HL-60/S4 treated with retinoic acid at 250 ng/mL for 4 days and 3 days (cell line): ENCODE results near the gene ZNF563.
"Not testable (repeated sequence)": the region's sequence is repeated elsewhere in the genome, so short reads cannot be mapped to it uniquely, and the experiment has no call there.

Source experiments
- in situ Hi-C: fragments of 300-500 bp; cut with MboI; formaldehyde crosslinking; loops from 2 replicates; pipeline ENCODE4 v1.7.0; 2022; ENCODE audit warnings: low sequenced_read_pairs

The ZNF563 gene

GRCh38 chr19:12333162-12334159 lies at the start of gene ZNF563:
Gene ZNF563, minus strand, starts transcription at chr19:12333633. Its CDS starts 151 bp downstream, at chr19:12333482.
- in situ Hi-C loops, result no loop called here

DNA sequence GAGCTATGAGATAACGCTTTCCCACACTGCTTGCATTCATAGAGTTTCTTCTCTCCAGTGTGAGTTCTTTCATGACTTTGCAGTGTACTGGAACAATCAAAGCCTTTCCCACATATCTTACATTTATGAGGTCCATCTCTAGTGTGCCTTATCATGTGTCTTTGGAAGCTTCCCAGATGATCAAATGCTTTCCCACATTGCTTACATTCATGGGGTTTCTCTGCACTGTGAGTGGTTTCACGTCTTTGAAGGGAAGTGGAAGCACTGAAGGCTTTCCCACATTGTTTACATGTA lies 47.0 kb upstream of the ZNF563 start:
- in situ Hi-C loops, result no loop called here

DNA sequence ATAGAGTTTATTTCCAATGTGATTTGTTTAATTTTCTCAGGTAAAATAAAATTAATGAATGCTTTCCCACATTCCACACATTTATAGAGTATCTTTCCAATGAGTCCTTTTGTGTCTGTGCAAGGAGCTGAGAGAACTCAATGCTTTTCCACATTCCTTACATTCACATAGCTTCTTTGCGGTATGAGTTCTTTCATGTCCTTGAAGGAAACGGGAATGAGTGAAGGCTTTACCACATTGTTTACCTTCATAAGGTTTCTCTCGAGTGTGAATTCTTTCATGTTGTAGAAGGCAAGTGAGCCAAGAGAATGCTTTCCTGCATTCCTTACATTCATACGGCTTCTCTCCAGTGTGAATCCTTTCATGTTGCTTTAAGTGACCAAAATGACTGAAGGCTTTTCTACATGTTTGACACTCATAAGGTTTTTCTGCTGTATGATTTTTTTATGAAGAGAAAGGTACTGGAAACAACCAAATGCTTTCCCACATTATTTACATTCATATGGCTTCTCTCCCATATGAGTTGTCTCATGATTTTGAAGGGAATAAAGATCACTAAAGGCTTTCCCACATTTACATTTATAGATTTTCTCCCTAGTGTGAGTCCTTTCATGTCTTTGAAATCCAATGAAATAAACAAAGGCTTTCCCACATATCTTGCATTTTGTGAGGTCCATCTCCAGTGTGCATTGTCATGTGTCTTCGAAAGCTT lies 46.5 kb upstream of the ZNF563 start:
- in situ Hi-C loops, result no loop called here

DNA sequence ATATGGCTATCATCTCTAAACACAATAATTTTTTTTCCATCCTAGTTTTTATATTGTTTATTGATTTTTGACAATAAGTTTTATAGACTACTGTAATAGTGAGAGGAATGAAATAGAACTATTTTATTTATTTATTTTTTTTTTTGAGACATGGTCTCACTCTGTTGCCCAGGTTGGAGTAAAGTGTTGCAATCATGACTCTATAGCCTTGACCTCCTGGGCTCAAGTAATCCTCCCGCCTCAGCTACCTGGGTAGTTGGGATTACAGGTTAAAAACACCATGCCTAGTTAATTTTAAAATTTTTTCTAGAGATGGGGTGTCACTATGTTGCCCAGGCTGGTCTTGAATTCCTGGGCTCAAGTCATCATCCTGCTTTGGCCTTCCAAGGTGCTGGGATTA lies 40.6 kb upstream of the ZNF563 start:
- in situ Hi-C loops, result no loop called here

DNA sequence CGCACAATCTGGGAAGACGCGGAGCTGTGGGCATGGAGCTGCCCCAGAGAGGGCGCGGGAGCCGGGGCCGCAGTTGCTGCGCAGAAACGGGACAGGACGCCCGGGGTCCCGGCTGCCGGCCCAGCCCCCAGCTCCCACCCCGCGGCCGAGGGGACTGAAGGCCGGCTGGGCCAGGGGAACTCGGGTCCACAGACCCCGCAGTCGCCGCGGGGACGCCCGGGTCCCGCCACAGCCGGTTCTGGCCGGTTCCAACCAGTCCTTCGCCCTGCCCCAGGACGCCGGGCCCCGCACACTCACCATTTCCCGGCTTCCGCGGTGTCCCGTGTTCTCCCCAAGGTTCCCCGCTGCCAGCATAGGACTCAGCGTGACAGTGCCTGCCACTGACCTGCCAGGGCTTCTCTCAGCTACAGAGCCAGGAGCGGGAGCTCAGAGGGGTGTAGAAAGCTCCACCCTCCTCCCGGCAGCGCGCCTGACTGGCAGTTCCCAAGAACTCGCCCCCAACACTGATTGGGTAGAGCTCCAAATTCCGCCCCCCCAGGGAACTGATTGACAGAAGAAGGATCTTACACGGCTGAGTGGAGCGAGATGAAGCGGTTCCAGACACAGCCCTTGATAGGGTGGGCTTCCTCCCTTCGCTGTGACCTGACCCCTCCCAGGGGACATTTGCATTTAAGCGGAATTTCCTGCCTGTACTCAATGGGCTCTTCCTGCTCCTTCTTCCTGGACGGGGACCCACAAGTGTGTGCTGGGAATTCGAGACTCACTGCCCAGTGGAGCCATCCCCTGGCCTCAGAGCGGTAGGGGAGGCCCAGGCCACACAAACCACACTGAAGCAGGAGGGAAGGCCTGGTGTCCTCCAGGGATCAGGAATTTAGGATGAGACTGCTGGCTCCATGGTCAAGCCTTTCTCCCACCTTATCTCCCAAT lies 32.1 kb upstream of the ZNF563 start, which contains the start of gene ZNF442:
Gene ZNF442 (minus strand): TSS at position 448 of the 927 bp plus-strand sequence. CDS start 2,052 bp downstream, outside the sequence.
- in situ Hi-C loops, result no loop called here

- in situ Hi-C loops, result no loop called here
Measured at GRCh38 chr19:12364391-12365235, 31.2 kb upstream of the ZNF563 start.

GRCh38 chr19:12362236-12362635 lies 28.8 kb upstream of the ZNF563 start:
- in situ Hi-C loops, result not testable (repeated sequence)

GRCh38 chr19:12353375-12353774 lies 19.9 kb upstream of the ZNF563 start:
- in situ Hi-C loops, result no loop called here

GRCh38 chr19:12350890-12351197 lies 17.4 kb upstream of the ZNF563 start:
- in situ Hi-C loops, result no loop called here

DNA sequence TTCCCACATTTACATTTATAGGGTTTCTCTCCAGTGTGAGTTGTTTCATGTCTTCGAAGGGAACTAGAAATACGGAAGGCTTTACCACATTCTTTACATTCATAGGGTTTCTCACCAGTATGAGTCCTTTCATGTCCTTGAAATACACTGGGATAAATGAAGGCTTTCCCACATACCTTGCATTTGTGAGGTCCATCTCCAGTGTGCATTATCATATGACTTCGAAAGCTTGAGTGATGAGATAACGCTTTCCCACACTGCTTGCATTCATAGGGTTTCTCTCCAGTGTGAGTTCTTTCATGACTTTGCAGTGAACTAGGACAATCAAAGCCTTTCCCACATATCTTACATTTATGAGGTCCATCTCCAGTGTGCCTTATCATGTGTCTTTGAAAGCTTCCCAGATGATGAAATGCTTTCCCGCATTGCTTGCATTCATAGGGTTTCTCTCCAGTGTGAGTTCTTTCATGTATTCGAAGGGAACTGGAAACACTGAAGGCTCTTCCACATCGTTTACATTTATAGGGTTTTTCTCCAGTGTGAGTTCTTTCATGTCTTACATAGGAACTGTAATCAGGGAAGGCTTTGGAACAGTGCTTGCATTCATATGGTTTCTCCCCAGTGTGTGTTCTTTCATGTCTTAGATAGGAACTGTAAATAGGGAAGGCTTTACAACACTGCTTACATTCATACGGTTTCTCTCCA lies 16.9 kb upstream of the ZNF563 start:
- in situ Hi-C loops, result no loop called here

GRCh38 chr19:12346896-12347295 lies 13.5 kb upstream of the ZNF563 start:
- in situ Hi-C loops, result no loop called here

DNA sequence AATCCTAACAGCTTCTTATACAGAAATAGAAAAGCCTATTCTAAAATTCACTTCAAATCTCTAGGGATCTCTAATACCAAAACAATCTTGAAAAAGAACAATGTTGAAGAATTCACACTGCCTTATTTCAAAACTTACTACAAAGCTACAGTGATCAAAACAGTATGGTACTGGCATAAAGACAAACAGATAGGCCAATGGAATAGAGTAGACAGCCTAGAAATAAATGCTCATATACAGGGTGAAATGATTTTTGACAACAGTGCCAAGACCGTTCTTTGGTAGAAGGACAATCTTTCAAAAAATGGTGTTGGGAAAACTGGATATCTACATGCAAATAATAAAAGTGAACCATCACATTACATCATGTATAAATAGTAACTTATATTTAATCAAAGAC lies 11.8 kb upstream of the ZNF563 start:
- in situ Hi-C loops, result no loop called here

DNA sequence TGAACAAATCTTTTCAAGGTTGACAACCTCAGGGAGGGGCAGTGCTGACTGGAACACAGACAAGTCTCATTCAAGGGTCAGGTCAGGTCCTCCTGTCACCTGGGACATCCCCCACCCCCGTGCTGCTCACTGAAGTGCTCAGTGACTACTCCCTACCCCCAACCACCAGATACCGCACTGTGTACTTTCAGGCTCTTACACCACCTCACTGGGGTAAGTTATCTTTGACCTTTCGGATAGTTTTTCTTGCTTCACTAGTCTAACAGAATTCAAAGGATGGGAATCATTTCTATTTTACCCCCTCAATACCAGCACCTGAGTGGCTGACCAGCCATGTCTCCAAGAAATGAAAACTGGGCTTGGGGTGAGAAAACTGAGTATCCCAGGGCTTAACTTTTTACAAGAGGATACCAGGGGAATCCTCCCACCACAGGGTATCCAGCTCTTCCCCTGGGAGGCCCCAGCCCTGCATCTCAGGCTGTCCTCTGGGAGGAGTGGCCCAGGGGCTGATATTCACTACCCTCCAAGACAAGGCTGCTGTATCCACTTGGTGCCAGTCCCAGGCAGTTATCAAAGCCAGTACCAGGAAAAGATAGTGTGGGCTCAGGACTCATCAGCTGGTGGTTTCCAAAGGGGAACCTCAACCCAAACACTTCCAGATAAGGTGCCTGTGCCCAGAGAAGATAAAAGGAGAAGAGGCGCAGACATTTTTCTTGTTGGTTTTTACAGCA lies 2.1 kb downstream of the ZNF563 start:
- in situ Hi-C loops, result no loop called here

DNA sequence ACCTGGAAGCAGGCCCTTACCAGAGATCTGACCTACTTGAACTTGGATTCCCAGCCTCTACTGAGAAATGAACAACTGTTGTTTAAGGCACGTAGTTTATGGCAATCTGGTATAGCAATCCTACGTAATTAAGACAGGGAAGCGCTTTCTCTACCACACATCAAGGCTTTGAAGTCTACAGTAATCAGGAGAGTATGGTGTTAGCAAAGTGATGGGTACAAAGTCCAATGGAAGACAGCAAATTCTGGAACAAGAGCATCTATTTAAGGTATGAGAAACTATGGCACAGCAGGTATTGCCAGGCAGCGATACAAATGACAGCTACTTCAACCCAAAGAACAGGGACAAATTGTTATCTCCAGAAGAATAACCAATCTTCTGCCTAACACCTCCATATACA lies 3.1 kb downstream of the ZNF563 start:
- in situ Hi-C loops, result no loop called here

- in situ Hi-C loops, result no loop called here
Measured at GRCh38 chr19:12325690-12326089, 7.7 kb downstream of the ZNF563 start.

- in situ Hi-C loops, result no loop called here
Measured at GRCh38 chr19:12318782-12319413, 14.5 kb downstream of the ZNF563 start.

GRCh38 chr19:12314553-12314952 lies 18.9 kb downstream of the ZNF563 start:
- in situ Hi-C loops, result no loop called here

DNA sequence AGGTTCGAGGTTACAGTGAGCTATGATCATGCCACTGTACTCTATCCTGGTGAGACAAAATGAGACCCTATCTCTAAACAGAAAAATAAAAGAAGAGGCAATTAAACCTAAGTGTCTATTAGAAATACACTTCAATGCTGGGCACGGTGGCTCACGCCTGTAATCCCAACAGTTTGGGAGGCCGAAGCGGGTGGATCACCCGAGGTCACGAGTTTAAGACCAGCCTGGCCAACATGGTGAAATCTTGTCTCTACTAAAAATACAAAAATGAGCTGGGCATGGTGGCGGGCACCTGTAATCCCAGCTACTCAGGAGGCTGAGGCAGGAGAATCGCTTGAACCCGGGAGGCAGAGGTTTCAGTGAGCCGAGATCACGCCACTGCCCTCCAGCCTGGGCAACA lies 24.5 kb downstream of the ZNF563 start:
- in situ Hi-C loops, result not testable (repeated sequence)
